ENCODE measurements around the gene CINP.
"Not testable (repeated sequence)": the region's sequence is repeated elsewhere in the genome, so short reads cannot be mapped to it uniquely, and the experiment has no call there.

The CINP gene

DNA sequence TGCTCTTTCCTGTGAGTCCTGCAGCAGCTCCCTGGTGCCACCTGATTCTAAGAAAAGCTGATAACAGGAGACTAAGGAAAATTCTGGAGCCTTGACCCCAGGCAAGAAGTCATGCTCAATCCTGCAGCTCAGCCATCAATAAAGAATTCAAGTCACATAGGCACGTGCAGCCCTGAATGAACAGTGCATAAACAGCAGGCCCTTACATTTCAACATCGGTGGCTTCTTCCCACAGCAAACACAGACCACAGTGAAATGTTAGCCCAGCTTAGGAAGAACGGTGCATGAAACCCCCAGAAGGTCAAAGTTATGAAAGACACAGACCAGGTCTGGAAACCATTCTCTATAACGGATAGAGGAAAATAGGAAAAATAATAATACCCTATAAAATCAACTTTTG lies 10.5 kb downstream of the CINP start:
- FAIRE-seq = no peak

DNA sequence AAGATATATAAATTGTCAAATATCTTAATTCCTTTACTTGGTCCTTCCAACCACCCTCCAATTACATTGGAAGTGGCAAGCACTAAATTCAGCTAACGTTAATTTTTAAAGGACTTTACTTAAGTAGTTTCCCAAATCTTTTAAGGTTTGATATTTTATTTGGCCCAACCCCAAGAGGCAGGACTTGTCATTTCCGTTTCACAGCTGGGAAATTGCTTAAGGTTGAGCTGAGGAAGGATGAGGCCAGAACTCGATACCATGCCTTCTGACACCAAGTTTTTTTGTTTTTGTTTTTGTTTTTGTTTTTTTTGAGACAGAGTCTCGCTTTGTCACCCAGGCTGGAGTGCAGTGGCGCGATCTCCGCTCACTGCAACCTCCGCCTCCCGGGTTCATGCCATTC lies 11.1 kb downstream of the CINP start:
- not testable (repeated sequence) for FAIRE-seq

DNA sequence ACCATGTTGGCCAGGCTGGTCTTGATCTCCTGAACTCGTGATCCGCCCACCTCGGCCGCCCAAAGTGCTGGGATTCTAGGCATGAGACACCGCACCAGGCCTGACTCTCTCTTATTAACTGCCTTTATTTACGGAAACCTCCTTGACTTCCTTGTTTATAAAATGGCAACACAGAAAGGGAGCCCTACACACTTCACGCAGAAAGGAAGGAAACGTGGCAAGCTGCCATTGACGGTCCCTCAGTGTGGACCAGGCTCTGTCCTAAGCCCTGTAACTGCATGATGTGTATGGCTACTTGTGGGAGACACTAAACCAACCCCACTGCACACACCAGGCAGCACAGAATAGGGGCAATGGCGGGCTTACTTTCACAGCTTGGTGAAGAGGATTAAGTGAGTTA lies 11.7 kb downstream of the CINP start:
- FAIRE-seq = no peak

DNA sequence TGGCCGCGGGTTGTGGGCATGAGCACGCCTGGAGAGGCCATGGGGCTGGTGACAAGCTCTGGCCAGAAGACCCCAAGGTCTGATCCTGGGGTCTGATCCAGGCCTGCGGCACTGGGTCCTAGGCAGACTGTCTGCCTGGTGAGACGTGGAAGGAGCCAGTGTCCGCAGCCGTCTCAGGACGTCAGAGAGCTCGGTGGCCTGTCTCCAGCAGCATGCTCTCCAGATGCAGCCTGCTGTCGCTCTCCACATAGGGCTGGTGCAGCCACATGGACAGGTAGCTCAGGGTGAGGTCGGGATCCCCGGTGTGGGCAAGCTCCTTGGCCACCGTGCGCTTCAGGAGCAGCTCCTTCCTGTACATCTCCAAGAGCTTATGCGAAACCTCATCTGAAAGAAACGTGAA lies 14.3 kb downstream of the CINP start:
- FAIRE-seq = no peak

DNA sequence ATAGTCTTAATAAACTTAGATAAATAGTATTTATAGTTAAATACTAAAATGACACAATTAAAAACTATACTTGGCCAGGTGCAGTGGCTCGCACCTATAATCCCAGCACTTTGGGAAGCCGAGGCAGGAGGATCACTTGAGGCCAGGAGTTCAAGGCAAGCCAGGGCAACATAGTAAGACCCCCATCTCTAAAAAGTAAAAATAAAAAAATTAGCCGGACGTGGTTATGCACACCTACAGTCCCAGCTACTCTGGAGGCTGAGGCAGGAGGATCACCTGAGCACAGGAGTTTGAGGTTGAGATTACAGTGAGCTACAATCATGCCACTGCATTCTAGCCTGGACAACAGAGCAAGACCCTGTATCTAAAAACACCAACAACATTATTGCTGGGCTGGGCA lies 16.0 kb downstream of the CINP start:
- no peak for FAIRE-seq

DNA sequence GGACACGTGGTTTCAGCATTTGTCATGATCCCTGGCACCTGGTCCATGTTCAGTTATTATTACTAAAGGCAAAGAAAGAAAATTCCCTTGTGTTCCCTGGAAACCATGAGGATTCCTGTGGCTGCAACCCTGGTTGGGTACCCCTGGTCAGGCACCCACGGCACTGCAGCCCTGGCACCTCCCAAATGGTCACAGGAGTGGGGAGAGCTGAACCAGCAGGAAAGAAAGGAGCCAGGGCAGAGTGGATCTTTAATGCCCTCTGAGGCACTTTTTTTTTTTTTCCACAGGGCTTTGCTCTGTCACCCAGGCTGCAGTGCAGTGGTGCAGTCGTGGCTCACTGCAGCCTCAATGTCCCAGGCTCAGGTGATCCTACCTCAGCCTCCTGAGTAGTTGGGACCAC lies 17.5 kb downstream of the CINP start:
- FAIRE-seq = no peak

DNA sequence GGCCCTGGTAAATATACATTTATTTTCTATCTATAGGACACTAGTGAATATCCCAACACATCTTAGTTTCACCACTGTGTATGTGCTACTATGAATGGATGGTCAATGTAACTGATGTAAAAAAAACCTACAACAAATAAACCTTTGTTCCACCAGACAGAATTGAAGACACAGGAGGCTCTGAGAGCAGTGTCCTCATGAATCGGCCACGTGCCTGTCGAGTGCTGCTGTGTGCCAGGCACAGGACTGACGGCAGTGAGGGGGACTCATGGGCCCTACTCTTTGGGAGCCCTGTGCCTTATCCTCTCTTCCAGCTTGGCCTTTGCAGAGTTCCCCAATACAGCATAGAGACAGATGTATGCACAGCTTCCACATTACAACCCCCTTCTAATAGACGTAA lies 18.2 kb downstream of the CINP start:
- no peak for FAIRE-seq

DNA sequence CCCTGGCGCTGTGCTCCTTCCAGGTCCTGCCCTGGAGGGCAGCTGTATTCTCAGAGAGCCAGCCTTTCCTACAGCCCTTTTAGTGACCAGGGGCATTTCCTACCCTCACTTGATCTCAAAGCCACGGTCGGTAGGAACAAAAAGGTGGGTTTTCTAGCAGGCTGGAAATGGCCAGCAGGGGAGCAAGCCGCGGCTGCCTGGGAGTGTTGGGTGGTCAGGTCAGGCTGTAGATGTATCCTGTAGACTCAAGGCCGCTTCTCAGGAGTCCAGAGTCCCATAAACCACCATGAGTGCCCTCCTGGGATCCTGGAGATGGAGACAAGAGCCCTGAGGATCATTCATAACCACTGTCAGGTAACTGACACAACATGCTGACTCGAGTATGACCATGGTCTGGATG lies 18.6 kb downstream of the CINP start:
- no peak for FAIRE-seq

DNA sequence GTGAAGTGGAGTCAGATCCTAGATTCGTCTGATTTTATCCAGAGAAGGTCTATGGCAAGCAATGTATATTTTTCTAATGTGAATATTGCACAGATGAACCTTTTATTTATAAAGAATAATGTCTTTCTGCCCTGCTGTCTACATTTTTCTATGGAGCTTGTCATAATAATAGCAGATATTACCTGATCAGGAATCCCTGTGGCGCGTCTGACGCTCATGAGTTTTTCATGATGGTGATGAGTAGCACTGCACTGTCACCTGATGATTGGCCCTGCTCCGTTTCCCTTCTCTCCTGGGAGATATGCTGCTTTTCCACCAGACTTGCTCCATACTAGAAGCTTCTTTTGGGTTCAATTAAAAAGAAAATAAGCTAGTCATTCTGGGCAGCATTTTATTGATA lies 20.5 kb downstream of the CINP start:
- FAIRE-seq = no peak

DNA sequence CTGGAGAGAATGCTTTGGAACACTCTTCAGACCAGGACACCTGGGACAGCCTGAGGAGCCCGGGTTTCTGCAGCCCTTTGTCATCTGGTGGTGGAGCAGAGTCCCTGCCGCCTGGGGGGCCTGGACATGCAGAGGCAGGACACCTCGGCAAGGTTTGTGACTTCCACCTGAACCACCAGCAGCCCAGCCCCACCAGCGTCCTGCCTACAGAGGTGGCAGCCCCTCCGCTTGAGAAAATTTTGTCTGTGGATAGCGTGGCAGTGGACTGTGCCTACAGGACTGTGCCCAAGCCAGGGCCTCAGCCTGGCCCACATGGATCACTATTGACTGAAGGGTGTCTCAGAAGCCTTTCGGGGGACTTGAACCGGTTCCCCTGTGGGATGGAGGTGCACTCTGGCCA lies 21.1 kb downstream of the CINP start:
- FAIRE-seq = no peak

DNA sequence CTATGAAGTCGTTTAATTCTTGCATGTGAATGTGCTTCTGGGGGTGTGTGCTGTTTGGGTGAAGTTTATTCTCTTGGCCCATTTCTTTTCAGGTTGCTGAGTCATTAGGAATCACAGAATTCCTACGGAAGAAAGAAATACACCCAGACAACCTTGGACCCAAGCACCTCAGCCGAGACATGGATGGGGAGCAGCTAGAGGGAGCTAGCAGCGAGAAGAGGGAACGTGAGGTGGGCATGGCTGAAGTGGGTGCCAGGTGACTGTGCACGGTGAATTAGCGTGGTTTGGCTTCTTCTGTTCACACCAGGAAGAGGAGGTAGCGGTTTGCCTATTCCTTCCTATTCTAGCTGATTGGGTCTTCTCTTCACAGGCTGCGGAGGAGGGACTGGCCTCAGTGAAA lies 24.0 kb downstream of the CINP start:
- no peak for FAIRE-seq

DNA sequence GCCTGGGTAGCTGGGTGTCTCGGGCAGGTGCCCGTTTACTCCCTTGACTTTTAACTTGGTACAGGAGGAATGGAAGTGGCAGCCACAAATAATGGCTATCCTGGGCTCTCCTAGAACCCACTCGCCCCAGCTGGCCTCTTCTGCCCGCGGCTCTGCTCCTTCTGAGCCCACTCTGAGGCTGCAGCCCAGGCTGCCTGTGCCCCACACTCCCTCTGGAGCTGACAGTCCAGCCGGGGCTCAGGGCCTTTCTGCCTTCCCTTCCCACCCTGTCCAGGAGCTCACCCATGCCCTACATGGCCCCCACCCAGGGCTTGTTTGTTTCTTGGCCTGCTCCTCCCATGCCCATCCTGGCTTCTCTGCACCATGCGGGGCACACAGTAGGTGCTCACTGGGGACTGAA lies 27.5 kb downstream of the CINP start:
- FAIRE-seq = no peak

DNA sequence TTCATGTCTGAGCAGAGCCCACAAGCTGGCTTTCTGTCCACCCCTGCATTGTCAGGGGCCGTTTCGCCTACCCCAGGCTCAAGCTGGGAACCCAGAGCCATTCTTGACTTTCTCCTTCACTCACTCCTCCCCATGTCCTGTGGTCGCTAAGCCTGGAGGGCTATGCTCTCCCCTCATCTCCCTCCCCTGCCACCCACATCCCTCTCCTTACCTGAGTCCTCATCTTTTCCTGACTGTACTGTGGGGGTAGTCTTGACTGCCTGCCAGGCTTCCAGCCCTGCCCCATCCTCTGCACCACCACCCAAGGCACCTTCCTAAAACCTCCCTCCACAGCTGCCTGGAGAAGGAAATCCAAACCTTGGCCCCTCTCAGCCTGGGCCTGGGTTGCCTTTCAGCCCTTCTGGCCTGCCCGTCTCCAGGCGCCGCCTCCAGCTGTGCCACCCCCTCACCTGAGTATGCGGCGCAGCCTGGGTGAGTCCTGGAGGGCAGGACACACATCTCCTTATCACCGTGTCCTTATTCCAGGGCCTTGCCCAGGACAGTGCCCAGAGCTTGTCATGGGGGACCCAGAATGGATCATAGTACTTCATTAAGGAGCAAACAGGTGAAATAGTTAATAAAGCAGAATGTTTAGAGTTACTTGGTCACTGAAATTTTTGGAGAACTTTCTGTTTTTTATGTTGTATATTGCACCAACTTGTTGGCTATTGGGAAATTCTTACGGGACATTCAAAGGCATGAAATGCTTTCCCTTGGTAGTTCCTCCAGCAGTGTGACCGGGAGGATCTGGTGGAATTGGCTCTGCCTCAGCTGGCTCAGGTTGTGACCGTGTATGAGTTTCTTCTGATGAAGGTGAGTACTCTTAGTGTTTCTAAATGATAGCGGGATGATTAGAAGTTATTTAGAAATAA lies 28.6 kb downstream of the CINP start:
- no peak for FAIRE-seq

DNA sequence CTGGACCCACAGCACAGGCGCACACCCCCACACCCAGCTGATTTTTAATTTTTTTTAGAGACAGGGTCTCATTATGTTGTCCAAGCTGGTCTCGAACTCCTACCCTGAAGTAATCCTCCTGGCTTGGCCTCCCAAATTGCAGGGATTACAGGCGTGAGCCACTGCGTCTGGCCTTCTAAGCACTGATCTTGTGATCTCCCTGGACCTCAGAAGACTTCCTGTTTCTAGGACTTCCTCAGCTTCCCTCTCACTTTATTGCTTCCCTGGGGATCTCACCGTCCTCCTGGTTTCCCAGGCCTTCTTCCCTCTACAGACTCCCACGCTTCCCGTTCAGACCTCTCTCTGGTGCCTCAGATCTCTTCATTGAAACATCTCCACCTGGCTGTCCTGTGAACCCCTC lies 29.3 kb downstream of the CINP start:
- no peak for FAIRE-seq

DNA sequence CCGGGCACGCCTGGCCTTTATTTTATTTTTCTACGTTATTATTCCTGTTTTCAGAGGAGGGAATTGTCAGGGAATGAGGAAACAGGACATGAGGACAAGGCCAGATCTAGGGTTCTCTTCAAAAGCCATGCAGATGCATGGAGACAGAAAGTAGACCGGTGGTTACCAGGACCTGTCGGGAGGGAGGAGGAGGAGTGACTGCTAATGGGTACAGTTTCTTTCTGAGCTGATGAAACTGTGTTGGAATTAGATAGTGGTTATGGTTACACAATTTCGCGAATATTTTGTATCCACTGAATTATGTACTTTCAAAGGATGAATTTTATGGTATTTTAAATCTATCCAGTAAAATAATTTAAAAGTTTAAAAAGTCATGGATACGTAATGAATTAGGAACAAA lies 31.9 kb downstream of the CINP start:
- no peak for FAIRE-seq

DNA sequence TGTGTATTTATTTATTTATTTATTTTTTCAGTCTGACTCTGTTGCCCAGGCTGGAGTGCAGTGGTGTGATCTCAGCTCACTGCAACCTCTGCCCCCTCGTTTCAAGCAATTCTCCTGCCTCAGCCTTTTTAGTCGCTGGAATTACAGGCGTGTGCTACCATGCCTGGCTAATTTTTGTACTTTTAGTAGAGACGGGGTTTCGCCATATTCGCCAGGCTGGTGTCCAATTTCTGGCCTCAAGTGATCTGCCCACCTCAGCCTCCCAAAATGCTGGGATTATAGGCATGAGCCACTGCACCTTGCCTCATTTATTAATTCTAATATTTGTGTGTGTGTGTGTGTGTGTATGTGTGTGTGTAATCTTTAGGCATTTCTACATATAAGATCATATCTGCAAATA lies 33.3 kb downstream of the CINP start:
- not testable (repeated sequence) for FAIRE-seq

DNA sequence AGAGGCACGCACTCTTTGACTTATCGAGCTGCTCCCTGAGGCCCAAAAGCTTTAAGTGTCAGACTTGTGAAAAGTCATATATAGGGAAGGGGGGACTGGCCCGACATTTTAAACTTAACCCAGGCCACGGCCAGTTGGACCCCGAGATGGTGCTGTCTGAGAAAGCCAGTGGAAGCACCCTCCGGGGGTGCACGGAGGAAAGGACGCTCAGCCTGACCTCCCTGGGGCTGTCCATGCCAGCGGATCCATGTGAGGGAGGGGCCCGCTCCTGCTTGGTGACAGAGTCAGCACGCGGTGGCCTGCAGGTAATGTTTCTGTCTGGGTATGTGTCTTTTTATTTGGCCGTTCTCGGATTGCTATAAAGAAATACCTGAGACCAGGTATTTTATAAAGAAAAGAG lies 36.1 kb downstream of the CINP start:
- no peak for FAIRE-seq

DNA sequence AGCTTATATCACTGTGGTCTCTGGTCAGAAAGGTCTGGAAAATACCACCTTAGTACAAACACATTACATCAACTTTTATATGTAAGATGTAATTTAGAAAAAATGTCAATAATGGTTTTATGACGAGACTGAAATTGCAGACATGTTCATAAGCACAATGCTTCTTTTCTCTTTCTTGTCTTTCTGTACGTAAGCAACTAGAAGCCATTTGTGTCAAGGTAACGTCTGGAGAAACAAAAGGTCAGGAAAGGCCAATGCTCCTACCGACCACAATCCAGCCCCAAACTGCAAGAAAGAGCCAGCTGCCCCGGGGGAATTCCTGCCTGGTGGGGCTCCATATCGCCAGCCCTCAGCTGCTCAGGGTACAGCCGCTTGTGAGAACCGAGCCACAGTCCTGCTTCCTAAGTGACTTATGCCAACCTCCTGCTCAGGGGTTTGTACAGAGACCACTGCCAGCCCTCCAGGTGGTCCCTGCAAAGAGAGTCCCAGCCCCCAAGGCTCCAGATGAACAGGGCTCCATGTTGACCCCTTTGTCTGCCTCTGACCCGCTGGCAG lies 36.8 kb downstream of the CINP start:
- no peak for FAIRE-seq

DNA sequence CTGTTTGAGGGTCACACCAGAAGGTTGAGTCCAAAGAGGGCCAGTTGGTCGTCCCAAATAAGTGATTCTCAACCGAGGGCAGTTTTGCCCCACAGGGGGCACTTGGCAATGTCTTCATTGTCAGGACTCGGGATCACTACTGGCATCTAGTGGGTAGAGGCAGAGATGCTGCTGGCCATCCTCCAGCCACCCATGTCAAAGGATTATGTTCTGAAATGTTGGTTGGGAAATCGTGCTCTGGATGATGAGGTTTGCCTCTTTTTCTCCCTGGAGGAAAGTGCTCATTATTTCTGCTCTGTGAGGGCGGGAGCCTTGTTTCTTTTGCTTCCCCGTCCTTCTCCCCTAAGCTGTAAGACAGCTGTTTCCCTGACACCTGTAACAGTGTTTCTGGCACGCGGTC lies 39.6 kb downstream of the CINP start:
- FAIRE-seq = no peak

DNA sequence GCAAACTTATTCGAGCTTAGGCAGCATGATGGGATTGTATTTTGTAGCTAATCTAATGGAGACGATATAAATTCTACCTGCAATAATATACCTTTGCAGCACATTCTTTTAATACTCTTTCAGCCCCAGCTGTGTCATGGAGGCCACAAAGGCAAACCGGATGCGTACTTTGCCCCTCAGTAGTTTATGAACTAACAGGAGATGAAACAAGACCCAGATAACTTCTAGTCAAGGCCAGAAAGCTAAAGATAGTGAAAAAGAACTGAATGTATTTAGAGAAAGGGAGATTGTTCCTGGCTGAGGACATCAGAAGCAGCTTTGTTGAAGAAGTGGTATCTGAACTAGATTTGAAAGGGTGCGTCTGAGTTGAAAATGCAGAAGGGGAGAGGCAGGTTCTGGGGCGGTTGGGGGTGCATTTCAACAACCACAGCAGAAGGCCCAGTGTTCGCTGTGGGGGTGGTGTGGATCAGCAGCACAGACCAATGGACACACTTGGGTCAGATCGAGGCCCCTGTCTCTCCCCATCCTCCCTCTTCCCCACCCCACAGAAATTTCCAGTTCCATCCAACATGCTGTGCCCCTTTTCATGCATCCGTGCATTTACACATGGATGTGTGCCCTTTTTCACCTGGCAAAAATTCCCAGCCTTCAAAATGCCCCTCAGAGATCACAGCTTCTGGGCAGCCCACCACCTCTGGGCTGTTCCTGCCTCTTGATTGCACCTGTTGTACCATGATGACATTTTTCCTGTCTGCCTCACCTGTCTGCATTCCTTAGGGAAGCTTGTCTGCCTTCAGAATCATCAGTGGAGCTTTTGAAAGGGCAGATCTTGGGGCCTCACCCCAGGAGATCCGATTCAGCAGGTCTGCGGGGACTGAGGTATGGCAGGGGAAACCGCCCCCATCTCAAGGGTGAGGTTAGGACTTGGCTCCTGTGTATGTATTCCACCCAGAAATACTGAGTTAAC lies 41.0 kb downstream of the CINP start:
- no peak for FAIRE-seq

DNA sequence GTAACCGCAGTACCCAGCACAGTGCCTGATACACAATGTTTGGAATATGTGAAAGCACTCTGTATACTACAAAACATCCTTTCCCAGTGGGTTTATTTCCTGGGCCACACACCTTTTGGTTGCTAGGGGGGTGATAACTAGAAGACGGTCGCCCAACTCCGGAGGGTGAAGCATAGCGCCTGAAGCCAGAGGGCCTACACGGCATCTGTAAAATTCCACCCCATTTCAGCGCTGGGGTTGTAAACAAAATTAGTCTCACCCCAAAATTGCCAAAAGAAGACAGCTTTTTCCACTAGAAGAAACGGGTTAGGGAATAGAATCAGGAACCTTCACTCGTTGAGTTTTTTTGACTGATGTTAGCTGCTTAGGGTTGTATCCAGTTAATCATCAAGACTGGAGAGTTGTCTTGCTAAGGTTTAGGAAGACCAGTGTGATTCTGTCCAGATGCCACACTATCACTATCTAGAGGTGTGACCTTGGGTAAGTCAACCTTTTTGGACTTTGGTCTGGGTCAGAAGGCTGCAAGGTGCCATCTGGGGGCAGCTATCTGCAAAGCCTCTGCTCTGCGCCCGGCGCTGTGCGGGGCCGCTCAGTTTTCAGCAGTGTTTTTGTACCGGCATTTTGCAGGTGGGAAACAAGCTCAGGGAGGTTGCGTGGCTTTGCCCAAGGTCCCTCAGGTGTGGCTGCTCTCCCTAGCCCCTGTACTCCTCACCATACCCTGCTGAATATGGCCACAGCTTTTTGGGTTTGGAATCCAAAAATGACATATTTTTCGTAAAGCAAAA lies 41.8 kb downstream of the CINP start:
- FAIRE-seq = no peak

DNA sequence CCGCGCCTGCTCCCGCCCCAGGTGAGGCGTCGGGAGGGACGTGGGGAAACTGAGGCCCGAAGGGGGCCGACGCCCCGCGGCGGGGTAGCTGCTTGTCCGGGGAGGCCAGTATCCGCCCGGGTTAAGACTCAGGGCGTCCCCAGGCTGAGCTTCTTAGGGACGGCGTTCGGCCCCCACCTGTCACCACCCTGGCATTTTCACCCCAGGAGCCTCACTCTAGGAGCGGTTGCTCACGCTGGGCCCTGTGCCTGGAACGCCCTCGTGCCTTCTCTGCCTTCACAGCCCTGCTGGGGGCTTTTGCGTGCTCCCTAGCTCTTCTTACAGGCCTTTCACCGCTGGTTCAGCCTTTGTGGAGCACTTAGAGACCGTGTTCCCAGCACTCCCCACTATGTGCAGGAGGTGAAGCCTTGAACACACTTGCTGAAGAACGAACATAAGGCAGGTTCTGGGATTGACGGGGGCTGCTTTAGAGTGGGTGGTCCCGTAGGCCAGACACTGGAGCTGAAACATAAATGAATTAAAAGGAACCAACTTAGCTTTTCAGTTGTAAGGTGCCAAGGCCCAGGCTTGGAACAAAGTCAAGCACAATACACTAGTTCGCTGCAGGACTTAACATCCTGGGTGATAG lies 42.5 kb downstream of the CINP start:
- no peak for FAIRE-seq

Data from G401.6 (cell line).